HG03066 (cell line): ENCODE measurements around the gene PRDM16.
"Not testable (repeated sequence)": the region's sequence is repeated elsewhere in the genome, so short reads cannot be mapped to it uniquely, and the experiment has no call there.

ENCODE experiments used
- ATAC-seq: cut with Tn5 transposase; IDR thresholded peaks from one replicate; pipeline ENCODE4 v1.9.1; 2021; ENCODE audit warnings: low read depth; ENCODE audit not compliant: unreplicated experiment

The PRDM16 gene

DNA sequence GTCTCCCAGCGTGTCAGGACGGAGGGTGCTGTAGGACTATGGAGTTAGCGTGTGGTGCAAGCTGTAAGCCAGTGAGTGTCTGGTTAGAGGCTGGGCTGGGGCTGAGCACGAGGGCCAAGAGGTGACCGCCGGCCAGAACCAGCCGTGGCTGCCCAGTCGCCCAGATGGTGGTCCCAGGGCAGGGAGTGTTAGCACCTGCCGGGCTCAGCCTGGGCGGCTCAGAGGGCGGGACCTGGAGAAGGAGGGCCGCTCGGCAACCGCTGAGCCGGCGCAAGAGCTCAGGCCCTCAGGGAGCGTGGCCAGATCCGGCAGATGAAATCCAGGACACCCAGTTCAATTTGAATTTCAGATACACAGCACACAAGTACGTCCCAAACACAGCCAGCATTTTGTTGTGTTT is 87.9 kb downstream of the PRDM16 start:
- ATAC-seq: no peak

DNA sequence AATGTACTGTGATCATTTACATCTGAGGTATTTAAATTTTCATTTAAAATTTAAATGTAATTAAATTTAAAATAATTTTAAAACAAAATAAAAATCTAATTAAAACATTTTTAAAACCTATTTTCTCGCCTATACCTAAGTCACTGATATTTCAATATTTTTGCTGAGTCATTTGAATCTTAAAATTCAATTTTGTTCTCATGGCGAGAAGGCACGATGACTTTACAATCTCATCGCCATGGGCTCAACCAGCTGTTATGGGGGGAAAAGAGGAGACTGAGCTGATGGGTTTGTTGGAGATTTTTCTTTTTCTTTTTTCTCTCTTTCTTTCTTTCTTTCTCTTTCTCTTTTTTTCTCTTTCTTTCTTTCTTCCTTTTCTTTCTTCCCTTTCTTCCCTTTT is 89.3 kb downstream of the PRDM16 start:
- ATAC-seq: no peak

DNA sequence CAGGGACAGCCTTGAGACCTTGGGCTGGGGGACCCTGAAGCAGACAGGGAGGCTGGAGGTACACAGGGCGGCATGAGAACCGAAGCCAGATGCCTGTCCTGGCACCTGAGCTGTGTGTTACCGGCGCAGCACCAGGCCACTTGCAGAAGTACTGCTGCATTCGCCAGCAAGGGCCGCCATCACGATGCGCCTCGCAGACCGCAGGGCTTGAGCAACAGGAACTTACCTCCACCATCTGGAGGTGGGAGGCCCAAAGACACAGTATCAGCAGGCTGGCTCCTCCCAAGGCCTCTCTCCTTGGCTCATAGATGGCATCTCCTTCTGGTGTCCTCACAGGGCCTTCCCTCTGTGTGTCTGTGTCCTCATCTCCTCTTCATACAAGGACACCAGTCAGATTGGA is 90.1 kb downstream of the PRDM16 start:
- ATAC-seq: no peak

DNA sequence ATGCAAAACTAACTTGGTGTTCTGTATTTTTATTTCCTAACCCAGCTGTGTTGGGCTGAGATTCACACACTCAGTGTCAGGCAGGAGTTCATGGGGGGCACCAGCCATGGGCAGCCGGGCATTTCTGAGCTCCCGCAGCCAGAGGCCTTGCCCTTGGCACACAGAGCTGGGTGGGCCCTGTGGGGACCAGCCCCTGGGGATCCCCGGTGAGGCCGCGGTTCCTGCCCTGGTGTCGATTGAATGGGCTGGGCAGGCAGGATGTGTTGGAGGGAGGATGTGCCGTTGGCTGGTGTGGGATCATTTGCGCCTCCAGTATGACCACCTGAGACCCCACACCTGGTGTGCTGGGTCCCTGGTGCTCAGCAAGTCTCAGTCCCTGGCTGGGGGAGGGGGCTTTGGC is 91.0 kb downstream of the PRDM16 start:
- ATAC-seq: no peak

DNA sequence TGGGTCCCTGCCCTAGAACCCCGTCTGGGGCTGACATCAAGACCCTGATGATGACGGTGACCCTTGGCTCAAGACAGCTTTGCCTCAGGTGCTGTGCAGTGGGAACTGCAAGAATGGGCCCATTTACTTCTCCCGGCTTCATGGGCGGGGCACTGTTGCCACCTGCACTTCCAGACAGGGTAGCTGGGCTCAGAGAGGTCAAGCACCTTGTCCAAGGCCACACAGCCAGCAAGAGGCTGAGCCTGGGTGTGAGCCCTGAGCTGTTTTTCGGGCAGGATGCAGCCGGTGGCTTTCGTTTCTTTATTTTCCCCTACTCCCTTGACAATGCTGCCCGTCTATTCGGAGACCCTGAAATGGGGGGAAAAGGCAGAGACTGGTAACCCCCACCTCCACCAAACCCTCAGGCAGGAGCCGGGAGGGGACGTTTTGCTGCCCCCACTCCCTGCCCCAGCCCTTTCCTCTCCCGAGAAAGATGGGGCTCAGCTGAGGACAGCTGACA is 91.7 kb downstream of the PRDM16 start:
- no peak for ATAC-seq

DNA sequence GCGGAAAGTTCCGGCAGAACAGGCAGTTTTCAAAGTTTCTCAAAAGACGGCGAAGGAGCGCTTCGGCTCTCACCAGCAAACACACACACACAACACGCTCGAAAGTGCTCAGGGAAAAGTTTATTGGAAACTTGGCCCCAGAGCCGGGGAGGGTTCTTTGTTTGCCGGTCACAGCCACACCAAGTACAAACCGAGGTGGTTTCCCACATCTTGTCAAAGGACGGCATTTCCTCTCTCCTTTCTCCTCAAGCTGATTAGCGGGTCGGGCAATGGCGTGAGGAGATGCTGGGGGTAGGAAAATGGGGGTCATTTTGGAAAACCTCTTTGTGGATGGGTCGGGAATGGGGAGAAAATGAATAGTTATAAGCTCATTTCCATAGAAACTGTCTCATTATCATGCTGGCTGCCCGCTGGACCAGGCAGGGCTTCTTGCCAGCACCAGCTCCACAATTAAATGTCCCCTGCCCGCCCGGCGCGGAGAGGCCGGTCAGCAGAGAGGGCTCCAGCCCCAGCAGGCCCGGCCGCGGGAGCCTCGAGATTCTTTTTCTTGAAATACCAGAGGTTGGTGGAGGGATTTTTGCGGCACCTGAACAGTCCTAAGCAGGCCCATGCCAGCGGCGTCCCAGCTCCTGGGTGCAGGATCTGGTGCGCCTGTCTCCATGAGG is 92.3 kb downstream of the PRDM16 start:
- no peak for ATAC-seq

DNA sequence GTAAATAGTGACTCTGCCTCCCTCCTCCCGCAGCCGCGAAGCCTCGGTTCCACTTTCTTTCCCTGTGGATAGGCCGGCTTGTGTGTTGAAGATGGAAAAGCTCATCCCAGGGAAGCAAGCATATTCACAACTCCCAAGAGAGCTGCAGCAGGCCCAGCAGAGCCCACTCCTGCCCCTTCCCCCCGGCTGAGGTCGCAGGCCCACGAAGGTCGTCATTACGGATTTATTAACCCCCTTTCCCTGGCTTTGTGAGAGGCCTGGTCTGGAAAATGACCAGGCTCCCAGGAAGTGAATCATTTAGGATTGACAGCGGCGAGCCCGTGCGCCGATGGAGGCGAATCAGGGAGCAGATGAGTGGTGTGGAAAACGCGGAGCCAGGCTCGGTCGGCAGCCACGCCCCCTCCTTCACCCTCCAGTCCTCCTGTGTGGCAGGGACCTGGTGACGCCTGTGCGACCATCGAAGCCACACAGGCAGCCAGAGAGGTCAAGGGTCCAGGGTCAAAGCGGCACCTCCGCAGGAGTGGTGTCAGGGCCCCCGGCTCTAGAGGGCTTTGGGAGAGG is 93.4 kb downstream of the PRDM16 start:
- no peak for ATAC-seq

DNA sequence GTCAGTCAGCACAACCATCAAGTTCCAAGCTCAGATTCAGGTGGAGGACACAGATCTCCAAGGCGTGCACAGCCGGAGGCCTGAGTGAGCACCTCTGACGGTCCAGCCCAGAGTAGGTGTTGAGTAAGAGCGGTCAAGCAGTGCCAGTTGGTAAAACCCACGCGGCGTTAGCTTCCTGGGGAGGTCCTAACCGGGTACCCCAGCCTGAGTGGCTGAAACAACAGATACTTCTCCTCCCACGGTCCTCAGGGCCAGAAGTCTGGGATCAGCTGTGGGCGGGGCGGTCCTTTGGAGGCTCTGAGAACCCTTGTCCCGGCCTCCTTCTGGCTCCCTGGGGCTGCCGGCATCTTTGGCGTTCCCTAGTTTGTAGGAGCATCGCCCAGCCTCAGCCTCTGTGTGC is 94.4 kb downstream of the PRDM16 start:
- ATAC-seq: no peak

DNA sequence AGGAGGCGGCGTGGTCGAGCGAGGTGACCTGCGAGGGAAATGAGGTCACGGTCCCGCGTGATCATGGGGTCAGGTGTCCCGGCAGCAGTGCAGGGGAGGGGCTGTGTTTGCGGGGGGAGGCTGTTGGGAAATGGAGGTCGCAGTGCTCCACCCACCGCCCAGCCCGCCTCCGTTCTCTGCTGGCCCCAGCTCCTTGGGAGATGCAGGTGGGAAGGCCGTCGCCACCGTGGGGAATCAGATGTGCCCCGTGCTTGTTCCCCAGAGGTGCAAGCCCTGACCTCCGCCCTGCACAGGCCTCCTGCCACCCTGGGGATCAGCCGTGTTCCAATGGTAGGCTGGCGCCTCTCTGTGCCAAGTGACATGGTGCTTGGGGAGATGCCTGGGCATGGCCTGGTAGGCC is 95.7 kb downstream of the PRDM16 start:
- no peak for ATAC-seq

DNA sequence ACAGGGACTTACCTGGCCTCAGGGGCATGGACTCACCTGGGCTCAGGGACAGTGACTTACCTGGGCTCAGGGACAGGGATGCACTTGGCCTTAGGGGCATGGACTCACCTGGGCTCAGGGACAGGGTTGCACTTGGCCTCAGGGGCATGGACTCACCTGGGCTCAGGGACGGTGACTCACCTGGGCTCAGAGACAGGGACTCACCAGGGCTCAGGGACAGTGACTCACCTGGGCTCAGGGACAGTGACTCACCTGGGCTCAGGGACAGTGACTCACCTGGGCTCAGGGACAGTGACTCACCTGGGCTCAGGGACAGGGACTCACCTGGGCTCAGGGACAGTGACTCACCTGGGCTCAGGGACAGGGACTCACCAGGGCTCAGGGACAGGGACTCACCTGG is 96.2 kb downstream of the PRDM16 start:
- not testable (repeated sequence) for ATAC-seq

DNA sequence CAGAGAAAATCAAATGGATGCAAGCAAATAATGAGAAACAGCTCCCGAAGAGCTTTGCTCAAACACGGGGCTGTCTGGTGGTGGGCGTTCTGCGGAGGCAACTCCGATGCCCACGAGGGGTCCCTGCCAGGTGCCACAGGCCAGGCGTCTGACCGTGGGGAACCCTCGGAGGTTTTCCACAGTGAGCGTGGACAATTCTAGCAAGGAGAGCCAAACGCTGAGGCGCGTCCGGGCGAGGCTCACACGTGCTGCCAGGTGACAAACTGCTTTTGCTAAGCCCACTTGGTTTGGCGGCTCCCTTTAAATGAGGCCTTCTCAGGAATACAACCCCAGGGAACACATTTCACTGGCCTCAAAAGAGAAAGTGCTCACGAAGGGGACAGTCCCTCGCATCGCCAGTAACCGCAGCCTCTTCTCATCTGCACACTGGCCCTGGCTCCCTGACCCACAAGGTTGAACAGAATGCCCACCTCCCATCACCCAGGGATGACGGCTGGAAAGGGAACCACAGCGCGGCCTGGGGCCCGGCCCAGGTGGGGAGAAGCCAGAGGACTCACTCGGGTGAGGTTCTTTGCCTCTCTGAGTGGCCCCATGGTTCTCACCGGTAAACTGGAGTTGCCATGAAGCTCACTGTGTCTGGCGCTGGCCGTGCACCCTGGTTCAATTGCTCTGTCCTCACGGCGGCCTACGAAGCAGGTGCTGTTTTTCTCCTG is 97.4 kb downstream of the PRDM16 start:
- ATAC-seq: no peak

DNA sequence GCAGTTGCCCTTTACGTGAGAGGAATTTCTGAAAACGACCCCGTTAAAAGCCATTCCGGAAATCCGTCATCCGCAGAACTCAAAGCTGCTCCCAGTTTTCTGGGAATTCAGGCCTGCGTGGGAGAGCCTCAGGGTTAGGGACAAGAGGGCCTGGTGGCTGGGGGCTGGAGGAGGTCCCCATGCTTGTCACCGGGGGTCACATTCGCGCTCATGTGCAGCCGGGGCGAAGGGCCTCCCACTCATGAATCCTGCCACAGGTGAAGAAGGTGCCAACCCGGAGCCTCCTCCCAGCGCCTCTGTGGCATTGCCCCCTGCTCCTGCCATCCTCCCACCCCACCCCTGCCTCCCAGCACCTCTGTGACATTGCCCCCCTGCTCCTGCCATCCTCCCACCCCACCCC is 98.3 kb downstream of the PRDM16 start:
- ATAC-seq: no peak

DNA sequence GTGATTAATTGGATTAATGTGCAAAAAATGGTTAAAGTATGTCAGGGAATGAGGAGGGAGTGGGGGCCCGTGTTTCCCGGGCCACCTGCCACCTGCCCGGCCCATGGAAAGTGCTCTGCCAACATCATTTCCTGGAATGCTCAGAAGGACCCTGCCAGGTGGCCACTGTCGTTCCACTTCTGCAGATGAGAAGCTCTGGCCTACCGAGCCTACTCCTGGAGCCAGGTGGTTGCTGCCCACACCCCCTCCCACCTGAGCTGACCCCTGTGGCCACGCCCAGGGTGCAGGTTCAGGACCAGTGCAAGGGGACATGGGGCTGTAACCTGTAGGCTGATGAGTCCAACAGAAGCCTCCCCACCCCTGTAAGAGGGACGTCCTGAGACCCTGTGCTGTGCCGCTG is 99.7 kb downstream of the PRDM16 start:
- ATAC-seq: no peak

DNA sequence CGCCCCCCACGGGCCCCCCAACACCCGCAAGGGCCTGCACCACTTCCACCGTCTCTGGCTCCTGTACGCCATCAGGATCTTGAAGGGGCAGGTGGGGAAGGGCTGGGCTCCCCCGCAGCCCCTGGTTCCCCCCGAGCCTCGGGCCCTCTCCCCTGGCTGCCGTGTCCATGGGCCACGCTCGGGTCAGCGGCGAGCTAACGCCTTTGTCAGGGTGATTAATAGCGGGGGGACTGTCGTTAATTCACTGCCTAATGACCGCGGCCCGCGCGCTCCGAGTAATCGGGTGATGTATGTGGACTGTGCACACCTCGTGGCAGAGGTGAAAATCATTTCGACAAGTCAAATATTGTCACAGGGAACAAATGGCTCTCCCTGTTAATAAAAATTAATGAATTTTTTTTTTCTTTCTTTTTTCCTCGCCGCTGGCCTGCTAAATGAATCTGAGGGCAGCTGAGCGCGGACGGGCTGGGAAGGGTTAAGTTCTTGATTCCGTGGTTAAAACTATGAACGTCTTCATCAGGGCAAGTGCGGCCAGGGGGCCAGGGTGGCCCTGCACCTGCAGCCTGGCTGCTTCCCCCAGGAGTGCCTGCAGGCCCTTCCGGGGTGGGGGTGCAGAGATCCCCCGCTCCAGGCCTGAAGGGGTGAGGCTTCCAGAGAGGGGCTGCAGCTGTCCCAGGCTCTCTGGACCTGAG is 100.8 kb downstream of the PRDM16 start:
- ATAC-seq: no peak

DNA sequence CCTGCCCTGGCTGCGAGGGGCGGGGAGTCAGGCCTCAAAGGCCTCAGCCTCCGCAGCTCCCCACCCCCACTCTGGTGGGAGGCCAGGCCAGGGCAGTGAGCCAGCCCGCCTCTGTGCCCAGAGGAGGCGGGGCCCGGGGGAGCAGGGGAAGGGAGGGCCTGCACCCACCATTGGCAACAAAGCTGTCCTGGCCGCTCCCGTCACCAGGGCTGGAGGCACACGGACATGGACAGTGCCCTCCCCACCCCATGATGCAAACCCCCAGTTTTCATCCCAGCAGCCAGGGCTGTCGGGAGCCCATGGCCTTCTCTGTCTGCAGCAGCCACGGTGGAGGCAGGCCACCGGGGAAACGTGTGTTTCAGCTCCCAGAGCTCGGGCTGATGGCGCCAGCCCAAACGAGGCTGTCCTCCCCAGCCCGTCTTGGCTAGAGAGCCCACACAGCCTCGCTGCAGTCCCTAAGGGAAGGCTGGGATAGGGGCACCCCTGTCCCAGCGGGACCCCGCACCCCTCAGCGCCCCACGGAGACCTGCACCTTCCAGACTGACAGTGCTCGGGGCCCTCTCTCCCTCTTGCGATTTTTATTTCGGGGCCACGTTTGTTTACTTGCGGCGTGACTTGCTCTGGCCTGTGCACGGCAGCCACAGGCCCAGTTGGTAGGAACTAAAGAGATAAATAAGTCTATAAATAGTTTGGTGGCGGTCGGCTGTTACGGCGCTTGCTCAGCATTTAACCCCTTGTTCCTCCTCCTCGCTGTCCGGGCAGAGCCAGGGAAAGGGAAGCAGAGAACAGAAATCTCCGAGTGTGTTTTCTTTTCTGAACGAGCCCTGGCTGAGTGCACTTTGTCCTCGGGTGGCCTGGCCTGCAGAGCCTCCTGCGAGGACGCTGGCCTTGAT is 101.8 kb downstream of the PRDM16 start:
- ATAC-seq: no peak

DNA sequence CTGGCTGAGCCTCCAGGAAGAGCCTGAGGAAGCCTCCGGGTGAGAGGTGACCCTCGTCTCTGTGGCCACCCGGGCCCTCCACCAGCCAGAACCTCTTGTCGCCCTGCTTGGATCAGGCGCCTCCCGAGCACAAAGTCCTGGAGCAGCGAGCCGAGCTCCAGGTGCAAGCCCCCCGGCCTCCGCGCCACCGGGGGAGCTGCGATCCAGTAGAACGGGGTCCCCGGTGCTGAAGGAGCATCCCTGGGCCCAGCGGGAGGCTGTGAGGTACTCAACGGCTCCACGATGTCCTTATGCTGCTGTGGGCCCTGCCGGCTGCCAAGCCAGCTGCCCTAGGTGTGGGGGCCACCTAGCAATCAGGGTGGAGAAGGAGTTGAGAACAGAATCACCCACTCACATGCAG is 102.8 kb downstream of the PRDM16 start:
- no peak for ATAC-seq

DNA sequence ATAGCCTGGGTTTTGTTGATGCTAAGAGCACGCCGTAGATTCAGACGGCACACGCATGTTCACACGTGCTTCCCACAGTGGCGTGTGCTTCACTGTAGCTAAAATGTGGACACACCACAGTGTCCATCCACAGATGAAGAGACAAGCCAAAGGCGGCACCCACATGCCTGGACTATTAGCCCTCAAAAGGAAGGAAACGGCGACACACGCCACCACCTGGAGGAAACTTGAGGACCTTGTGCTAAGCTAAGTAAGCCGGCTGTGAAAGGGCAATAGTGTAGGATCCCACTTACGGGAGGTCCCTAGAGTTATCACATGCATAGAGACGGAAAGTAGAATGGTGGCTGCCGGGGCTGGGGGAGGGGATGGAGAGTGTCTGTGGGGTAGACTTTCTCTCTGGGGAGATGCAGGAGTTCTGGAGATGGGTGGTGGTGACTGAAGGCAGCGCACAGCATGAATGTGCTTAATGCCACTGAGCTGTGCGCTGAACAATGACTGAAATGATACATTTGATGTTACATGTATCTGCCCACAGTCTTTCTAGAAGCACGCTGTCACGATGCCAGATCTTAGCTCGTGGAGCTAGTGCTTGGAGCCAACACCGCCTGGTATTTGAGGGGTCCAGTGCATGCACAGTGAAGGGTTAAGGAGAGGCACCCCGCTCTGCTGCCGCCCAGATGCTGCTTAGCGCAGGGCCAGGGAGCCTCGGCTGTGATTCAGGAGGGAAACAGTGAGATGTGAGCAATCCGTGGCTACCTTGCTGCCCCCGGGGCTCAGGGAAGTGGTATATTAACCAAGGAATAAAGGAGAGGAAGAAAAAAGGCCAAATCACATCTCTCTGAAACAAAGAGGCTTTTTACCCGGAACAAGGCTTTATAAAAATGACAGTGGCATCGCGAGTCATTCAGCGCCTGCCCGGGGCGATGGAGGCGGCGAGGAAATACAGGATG is 103.7 kb downstream of the PRDM16 start:
- no peak for ATAC-seq

DNA sequence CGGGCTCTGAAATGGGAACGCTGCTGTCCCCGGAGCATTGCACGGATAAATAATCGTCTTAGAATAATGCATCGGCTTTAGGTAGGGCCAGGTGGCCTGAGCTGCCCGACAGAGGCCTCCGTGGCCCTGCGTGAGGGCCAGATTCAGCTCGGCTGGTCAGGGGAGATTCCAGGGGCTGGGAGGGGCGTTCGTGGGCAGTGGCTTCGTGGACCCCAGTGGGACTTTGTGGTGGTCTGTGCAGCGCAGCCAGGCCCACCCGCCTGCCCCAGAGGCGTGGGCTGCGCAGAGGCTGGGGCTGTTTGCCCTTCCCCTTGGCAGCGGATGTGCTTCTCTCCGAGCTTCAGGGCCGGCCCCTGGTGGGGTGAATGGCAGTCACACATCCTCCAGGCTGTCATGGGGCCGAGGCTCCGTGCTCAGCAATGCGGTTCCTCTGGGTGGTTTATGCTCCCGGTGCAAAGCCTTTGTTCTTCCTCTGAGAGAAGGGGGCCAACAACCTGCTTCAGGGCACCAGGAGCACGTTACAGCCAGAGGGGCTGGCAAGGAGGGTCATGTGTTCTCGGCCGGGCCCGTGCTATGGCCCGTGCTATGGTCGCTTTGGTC is 104.5 kb downstream of the PRDM16 start:
- no peak for ATAC-seq
